IMR-90 (cell line): ENCODE measurements around the gene ANO2. TPM values are rescaled to one million over a fixed set of nuclear protein-coding genes. Genes with fewer than 3 reads are reported as not detected.

Source experiments
- ATAC-seq: fragments of 200-7000 bp; cut with Tn5 transposase; 2 replicates; pipeline ENCODE4 v1.9.1; 2020; ENCODE audit warnings: low read depth, mild to moderate bottlenecking, moderate library complexity
- BruUV-seq: library from RNA; stranded (reverse); fragments of 400-500 nt; replicated peaks from 2 replicates; lab custom pipeline; 2021; lab: Mats Ljungman, UMichigan
- CTCF ChIA-PET: fragments of 300-600 bp; formaldehyde crosslinking; extraction: SDS; loops from one replicate; lab custom pipeline; 2021; ENCODE audit warnings: antibody characterized with exemption; lab: Yijun Ruan, JAX
- POLR2A ChIA-PET: fragments of 300-600 bp; sonication (Branson Sonifier 250); formaldehyde crosslinking; loops from one replicate; lab custom pipeline; 2022; ENCODE audit warnings: antibody characterized with exemption; ENCODE audit not compliant: unreplicated experiment; lab: Charles Lee
- DNase-seq: peaks from one replicate; pipeline ENCODE4 v3.0.0; 2013
- H2AFZ ChIP-seq: replicated peaks from 2 replicates; pipeline ENCODE3; 2013; ENCODE audit warnings: low read length, mild to moderate bottlenecking; ENCODE audit not compliant: poor library complexity
- H2AK5ac ChIP-seq: 2 replicates; pipeline ENCODE4 v1.6.1; 2013; ENCODE audit warnings: low read depth, low read length, inconsistent platforms
- H2AK9ac ChIP-seq: replicated peaks from 2 replicates; pipeline ENCODE3; 2013; ENCODE audit warnings: mild to moderate bottlenecking, low read depth, low read length, moderate library complexity; ENCODE audit not compliant: poor library complexity
- H2BK120ac ChIP-seq: 2 replicates; pipeline ENCODE4 v1.6.1; 2013; ENCODE audit warnings: low read depth, low read length, inconsistent platforms
- H2BK15ac ChIP-seq: 3 replicates; pipeline ENCODE4 v1.6.1; 2013; ENCODE audit warnings: low read depth, low read length, inconsistent platforms
- H2BK20ac ChIP-seq: 2 replicates; pipeline ENCODE4 v1.6.1; 2013; ENCODE audit warnings: low read depth, mild to moderate bottlenecking, inconsistent platforms, low read length, moderate library complexity
- H2BK5ac ChIP-seq: 2 replicates; pipeline ENCODE4 v1.6.1; 2013; ENCODE audit warnings: mild to moderate bottlenecking, low read depth, low read length, inconsistent platforms; ENCODE audit not compliant: poor library complexity, severe bottlenecking
- H3K14ac ChIP-seq: replicated peaks from 2 replicates; pipeline ENCODE4 v1.6.1; 2013; ENCODE audit warnings: low read depth, low read length, inconsistent platforms
- H3K18ac ChIP-seq: 2 replicates; pipeline ENCODE4 v1.6.1; 2013; ENCODE audit warnings: low read depth, low read length, control low read depth
- H3K23ac ChIP-seq: 2 replicates; pipeline ENCODE4 v1.6.1; 2013; ENCODE audit warnings: low read depth, low read length, inconsistent platforms
- H3K27ac ChIP-seq: 2 replicates; pipeline ENCODE4 v1.5.1; 2013; ENCODE audit warnings: mild to moderate bottlenecking, control low read depth, low read length; ENCODE audit not compliant: insufficient read depth
- H3K27me3 ChIP-seq: 2 replicates; pipeline ENCODE4 v1.6.1; 2013; ENCODE audit warnings: low read length; ENCODE audit not compliant: control insufficient read depth, insufficient read depth
- H3K36me3 ChIP-seq: 2 replicates; pipeline ENCODE4 v1.6.1; 2013; ENCODE audit warnings: low read length, mixed read lengths; ENCODE audit not compliant: control insufficient read depth, insufficient read depth
- H3K4ac ChIP-seq: 2 replicates; pipeline ENCODE4 v1.6.1; 2013; ENCODE audit warnings: low read depth, low read length, inconsistent platforms
- H3K4me1 ChIP-seq: 2 replicates; pipeline ENCODE4 v1.6.1; 2013; ENCODE audit warnings: low read length, mixed read lengths; ENCODE audit not compliant: control insufficient read depth, insufficient read depth
- H3K4me2 ChIP-seq: 2 replicates; pipeline ENCODE4 v1.6.1; 2013; ENCODE audit warnings: low read depth, mild to moderate bottlenecking, control low read depth, low read length, moderate library complexity
- H3K4me3 ChIP-seq: 2 replicates; pipeline ENCODE4 v1.5.1; 2013; ENCODE audit warnings: low read depth, mild to moderate bottlenecking, control low read depth, low read length, moderate library complexity; ENCODE audit not compliant: insufficient read depth
- H3K56ac ChIP-seq: 2 replicates; pipeline ENCODE4 v1.6.1; 2013; ENCODE audit warnings: low read length, inconsistent platforms; ENCODE audit not compliant: insufficient read depth; ENCODE audit errors: extremely low read depth
- H3K79me1 ChIP-seq, 2 experiments: 2 replicates each; pipeline ENCODE4 v1.6.1; 2013; ENCODE audit warnings: low read length in 2 of 2, inconsistent platforms in 1 of 2, low read depth in 1 of 2
- H3K9ac ChIP-seq: 2 replicates; pipeline ENCODE4 v1.6.1; 2013; ENCODE audit warnings: low read depth, low read length, control low read depth
- H3K9me1 ChIP-seq: 2 replicates; pipeline ENCODE4 v1.6.1; 2013; ENCODE audit warnings: low read length, inconsistent platforms; ENCODE audit not compliant: insufficient read depth
- H3K9me3 ChIP-seq: 2 replicates; pipeline ENCODE4 v1.6.1; 2013; ENCODE audit warnings: low read length; ENCODE audit not compliant: control insufficient read depth, insufficient read depth
- H4K20me1 ChIP-seq: 2 replicates; pipeline ENCODE4 v1.6.1; 2013; ENCODE audit warnings: low read length, inconsistent platforms; ENCODE audit not compliant: insufficient read depth
- H4K5ac ChIP-seq: 2 replicates; pipeline ENCODE4 v1.6.1; 2013; ENCODE audit warnings: mild to moderate bottlenecking, low read depth, low read length, control low read depth
- H4K8ac ChIP-seq, 2 experiments: 2 replicates each; pipeline ENCODE4 v1.6.1; 2013; ENCODE audit warnings: low read depth in 2 of 2, low read length in 2 of 2, control low read depth in 1 of 2, inconsistent platforms in 1 of 2
- H4K91ac ChIP-seq: 2 replicates; pipeline ENCODE4 v1.6.1; 2013; ENCODE audit warnings: low read depth, low read length, inconsistent platforms; ENCODE audit not compliant: insufficient read depth
- CHD1 ChIP-seq: IDR thresholded peaks from 2 replicates; pipeline ENCODE4 v1.6.1; 2012; ENCODE audit warnings: low read depth, low read length, improper control_type of control experiment
- CTCF ChIP-seq: conservative IDR thresholded peaks from 2 replicates; pipeline ENCODE4 v1.5.1; 2012; ENCODE audit warnings: mild to moderate bottlenecking, low read depth, low read length, improper control_type of control experiment
- MAFK ChIP-seq: IDR thresholded peaks from 2 replicates; pipeline ENCODE4 v1.6.1; 2012; ENCODE audit warnings: low read depth, low read length, improper control_type of control experiment
- MAZ ChIP-seq: IDR thresholded peaks from 2 replicates; pipeline ENCODE4 v1.6.1; 2012; ENCODE audit warnings: low read depth, mild to moderate bottlenecking, low read length, improper control_type of control experiment, moderate library complexity, borderline replicate concordance
- MXI1 ChIP-seq: IDR thresholded peaks from 2 replicates; pipeline ENCODE4 v1.6.1; 2012; ENCODE audit warnings: low read depth, mild to moderate bottlenecking, low read length, moderate library complexity, borderline replicate concordance
- NFE2L2 ChIP-seq: fragments of 150-350 bp; IDR thresholded peaks from 2 replicates; pipeline ENCODE4 v1.6.1; 2016; ENCODE audit warnings: low read depth, mild to moderate bottlenecking, low read length
- POLR2A ChIP-seq: IDR thresholded peaks from 2 replicates; pipeline ENCODE4 v1.6.1; 2012; ENCODE audit warnings: mild to moderate bottlenecking, low read depth, low read length
- RAD21 ChIP-seq: IDR thresholded peaks from 2 replicates; pipeline ENCODE4 v1.6.1; 2012; ENCODE audit warnings: low read length, improper control_type of control experiment
- RCOR1 ChIP-seq: IDR thresholded peaks from 2 replicates; pipeline ENCODE4 v1.6.1; 2012; ENCODE audit warnings: mild to moderate bottlenecking, low read length, improper control_type of control experiment; ENCODE audit not compliant: insufficient replicate concordance
- WGBS, 2 experiments: methylation state at CpG; one replicate each; pipeline versions ENCODE4 v1.1.5 to v1.1.7; 2013; ENCODE audit warnings: missing lambda C conversion rate in 2 of 2; ENCODE audit not compliant: insufficient read length in 1 of 2; ENCODE audit errors: extremely low coverage in 2 of 2; 5-methylcytosine and 5-hydroxymethylcytosine counted together
- dilution Hi-C: fragments of 300-500 bp; cut with HindIII; formaldehyde crosslinking; loops from one replicate; pipeline ENCODE4 v1.14.3; 2018; ENCODE audit warnings: low sequenced_read_pairs; ENCODE audit not compliant: unreplicated experiment
- in situ Hi-C: fragments of 300-500 bp; cut with MboI; formaldehyde crosslinking; loops from 3 replicates; pipeline ENCODE4 v1.14.3; 2019; ENCODE audit warnings: low sequenced_read_pairs, inconsistent platforms, mixed read lengths
- intact Hi-C: fragments of 100-400 bp; cut with micrococcal nuclease; formaldehyde crosslinking; loops from 2 replicates; pipeline ENCODE4 v1.10.0; 2022
- polyA plus RNA-seq, 3 experiments: library from polyadenylated mRNA; depleted of rRNA; stranded (reverse); fragments of >200 nt; gene quantifications; 2 replicates each; pipeline ENCODE4 v1.2.3, GENCODE V29; 2012; ENCODE audit warnings: low replicate concordance in 1 of 3
- total RNA-seq: library from RNA; depleted of rRNA; stranded (reverse); fragments of >200 nt; gene quantifications from 2 replicates; pipeline ENCODE4 v1.2.3, GENCODE V29; 2012

The ANO2 gene
- total and polyA plus RNA-seq, 2 of the 4 experiments (the other 2 are of a cell fraction), result 0.22 TPM; not detected in 1

- dilution Hi-C loops (no loop called here), intact Hi-C loops (no loop called here), in situ Hi-C loops (no loop called here)
- H4K20me1 ChIP-seq, result no peaks in the 10 kb centered on the region
- H2AK9ac ChIP-seq, result no peak overlapping the region
- H3K79me1 ChIP-seq, result no peaks in the 10 kb centered on the region
- H4K8ac ChIP-seq, result no peak overlapping the region
- POLR2A ChIA-PET, result no interaction called here
- H2AFZ ChIP-seq, result no peak overlapping the region
- no peak overlapping the region for H2BK120ac ChIP-seq
- no peak overlapping the region for H3K4me3 ChIP-seq
- no peaks in the 10 kb centered on the region for H3K36me3 ChIP-seq
- 60% methylated on average over 1 of the region's 5 CpGs; no CpG with 5 or more reads in 1 of the 2 experiments for WGBS, 2 experiments
- no peak overlapping the region for H3K14ac ChIP-seq
- H3K27me3 ChIP-seq, result peaks cover 11% of the 10 kb centered on the region
- H3K18ac ChIP-seq, result no peak overlapping the region
- no peak overlapping the region for H3K4me2 ChIP-seq
- no peak overlapping the region for H3K4ac ChIP-seq
- DNase-seq, result no peak
- H2BK20ac ChIP-seq, result no peak overlapping the region
- no peak overlapping the region for H3K56ac ChIP-seq
- no peak overlapping the region for H4K91ac ChIP-seq
- no peak overlapping the region for H3K27ac ChIP-seq
- H4K5ac ChIP-seq, result no peak overlapping the region
- H2AK5ac ChIP-seq, result no peak overlapping the region
- no peak overlapping the region for H3K9ac ChIP-seq
- TF ChIP-seq NFE2L2 (no peak), RAD21 (no peak), CHD1 (no peak), RCOR1 (no peak), MAFK (no peak), MAZ (no peak), CTCF (no peak), POLR2A (no peak), MXI1 (no peak)
- no TSS peak for BruUV-seq
- ATAC-seq, result no peak
- H3K23ac ChIP-seq, result no peak overlapping the region
- CTCF ChIA-PET, result interaction anchor here (1.9 kb wide), 1 partner anchor 11 kb away, joined by 4 read pairs; no protein-coding TSS in a partner anchor
- H2BK15ac ChIP-seq, result no peak overlapping the region
- H3K9me1 ChIP-seq, result no peaks in the 10 kb centered on the region
- no peak overlapping the region for H2BK5ac ChIP-seq
- no peaks in the 10 kb centered on the region for H3K9me3 ChIP-seq
- no peaks in the 10 kb centered on the region for H3K4me1 ChIP-seq
Measured at GRCh38 chr12:5756338-5756842, 188.7 kb downstream of the ANO2 start.
